ENCODE measurements around the gene NBEAL2.

- TF ChIP-seq CTCF (IDR thresholded peaks at IDR 0.05) (no peak), POLR2A (IDR thresholded peaks at IDR 0.05) (no peak)
Observed at GRCh38 chr3:47024932-47025331, 45.5 kb downstream of the NBEAL2 start.
